T-cell (primary cell): ENCODE measurements around the gene CELA2B. TPM values are rescaled to one million over a fixed set of nuclear protein-coding genes. Genes with fewer than 3 reads are reported as not detected.
"Not testable (repeated sequence)": the region's sequence is repeated elsewhere in the genome, so short reads cannot be mapped to it uniquely, and the experiment has no call there.

ENCODE experiments used
- ATAC-seq, 4 experiments: fragments of 200-7000 bp in 3 of 4; fragments of 150-1000 bp in 1 of 4; cut with Tn5 transposase; replicated peaks in 1 of 4; 1 replicate in 3 of 4; 2 replicates in 1 of 4; pipeline ENCODE4 v1.10.0; 2021; ENCODE audit warnings: moderate library complexity in 3 of 4, mild to moderate bottlenecking in 2 of 4, moderate number of reproducible peaks in 1 of 4
- CTCF ChIA-PET, 2 donors: fragments of 300-600 bp; sonication (Branson Sonifier 250); formaldehyde crosslinking; loops; one replicate each; lab custom pipeline; 2022; ENCODE audit warnings: antibody characterized with exemption in 2 of 2; lab: Charles Lee
- POLR2A ChIA-PET, 2 donors: fragments of 300-600 bp; sonication (Branson Sonifier 250); formaldehyde crosslinking; loops; one replicate each; lab custom pipeline; 2022; ENCODE audit warnings: antibody characterized with exemption in 2 of 2; lab: Charles Lee
- DNase-seq, 35 experiments: peaks; one replicate each; pipeline versions ENCODE4 v3.0.0 to v3.0.0-alpha.2; 2013 to 2023
- H3K27ac ChIP-seq: one replicate; pipeline ENCODE4 v1.5.1; 2013; ENCODE audit warnings: low read length
- H3K27me3 ChIP-seq, 2 experiments: replicated peaks in 1 of 2; 1 replicate in 1 of 2; 2 replicates in 1 of 2; pipeline versions ENCODE4 v1.6.1 to v1.7.0; 2013; ENCODE audit warnings: low read length in 1 of 2, mixed read lengths in 1 of 2; ENCODE audit not compliant: control insufficient read depth in 2 of 2, insufficient read depth in 2 of 2; ENCODE audit errors: extremely low read depth in 1 of 2
- H3K36me3 ChIP-seq, 2 donors: 1 replicate in 1 of 2; 2 replicates in 1 of 2; pipeline versions ENCODE4 v1.6.1 to v1.7.0; 2013; ENCODE audit warnings: low read length in 1 of 2; ENCODE audit not compliant: control insufficient read depth in 2 of 2, insufficient read depth in 1 of 2; ENCODE audit errors: extremely low read depth in 1 of 2
- H3K4me1 ChIP-seq, 2 experiments: 1 replicate in 1 of 2; 2 replicates in 1 of 2; pipeline versions ENCODE4 v1.6.1 to v1.7.0; 2013; ENCODE audit warnings: low read length in 2 of 2, mixed read lengths in 1 of 2; ENCODE audit not compliant: insufficient read depth in 2 of 2, control insufficient read depth in 1 of 2; ENCODE audit errors: extremely low read depth in 1 of 2
- H3K4me3 ChIP-seq, 2 donors: 1 replicate in 1 of 2; 2 replicates in 1 of 2; pipeline versions ENCODE4 v1.5.1 to v1.7.0; 2013; ENCODE audit warnings: mild to moderate bottlenecking in 2 of 2, low read length in 1 of 2, moderate library complexity in 1 of 2; ENCODE audit not compliant: control insufficient read depth in 1 of 2; ENCODE audit errors: extremely low read depth in 1 of 2
- H3K9me3 ChIP-seq: 2 replicates; pipeline ENCODE4 v1.7.0; 2013
- H3K27ac Mint-ChIP-seq, 2 donors: one replicate each; pipeline ENCODE4 v1.8.0; 2020 to 2021; ENCODE audit warnings: mild to moderate bottlenecking in 2 of 2, mixed read lengths in 2 of 2
- H3K27me3 Mint-ChIP-seq, 2 donors: one replicate each; pipeline ENCODE4 v1.8.0; 2021 to 2022; ENCODE audit warnings: mixed read lengths in 2 of 2
- H3K36me3 Mint-ChIP-seq: one replicate; pipeline ENCODE4 v1.8.0; 2021; ENCODE audit warnings: mixed read lengths
- H3K4me1 Mint-ChIP-seq, 3 donors: one replicate each; pipeline ENCODE4 v1.8.0; 2020 to 2022; ENCODE audit warnings: mixed read lengths in 3 of 3, mild to moderate bottlenecking in 1 of 3
- H3K4me3 Mint-ChIP-seq, 3 donors: one replicate each; pipeline ENCODE4 v1.8.0; 2020 to 2022; ENCODE audit warnings: mild to moderate bottlenecking in 3 of 3, mixed read lengths in 3 of 3, moderate library complexity in 3 of 3
- H3K9me3 Mint-ChIP-seq, 3 donors: one replicate each; pipeline ENCODE4 v1.8.0; 2020 to 2022; ENCODE audit warnings: mixed read lengths in 3 of 3
- WGBS: methylation state at CpG from one replicate; pipeline ENCODE4 v1.1.5; 2013; ENCODE audit warnings: missing lambda C conversion rate; ENCODE audit not compliant: insufficient coverage; 5-methylcytosine and 5-hydroxymethylcytosine counted together
- total RNA-seq, 35 experiments: library from RNA in 6 of 35; stranded (reverse) in 6 of 35; fragments of 120-200 nt in 1 of 35; gene quantifications; one replicate each; pipeline versions ENCODE4 v1.2.1 to v1.2.4 and lab custom pipeline; 2013 to 2026

Gene CELA2B
- total RNA-seq, 5 donors from 2014 or later (not counting 1 experiment from before 2014, with no cell fraction given) = 0.30 to 0.41 TPM; not detected in 3

DNA sequence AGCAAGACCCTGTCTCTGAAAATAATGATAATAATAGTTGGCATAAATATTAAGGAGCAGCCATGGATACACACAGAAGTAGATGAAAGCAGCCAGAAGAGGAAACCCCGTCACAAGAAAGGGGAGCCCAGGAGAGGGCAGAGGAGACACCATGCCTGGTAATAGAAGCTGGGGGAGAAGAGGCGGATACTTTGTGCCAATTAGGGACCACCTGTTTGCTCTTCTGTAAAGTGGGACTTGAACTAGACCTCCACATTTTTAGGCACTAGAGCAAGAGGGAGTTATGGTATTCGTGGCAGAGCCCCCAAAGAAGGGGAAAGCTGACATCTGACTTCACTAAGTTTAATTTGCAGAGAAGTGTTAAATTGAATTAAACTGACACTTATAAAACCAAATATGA, 12.5 kb downstream of the CELA2B start:
- WGBS = 70% methylated on average over 2 of the region's 3 CpGs
- H3K4me3 Mint-ChIP-seq = no peak overlapping the region
- ATAC-seq (no peak), DNase-seq (no peak)
- no peaks in the 10 kb centered on the region for H3K4me1 ChIP-seq
- H3K9me3 ChIP-seq = no peaks in the 10 kb centered on the region
- H3K27me3 Mint-ChIP-seq = no peaks in the 10 kb centered on the region
- H3K27ac Mint-ChIP-seq = no peak overlapping the region
- no peaks in the 10 kb centered on the region for H3K9me3 Mint-ChIP-seq
- ChIA-PET POLR2A (no interaction called here), CTCF (no interaction called here)
- no peak overlapping the region for H3K4me3 ChIP-seq
- no peak overlapping the region for H3K27ac ChIP-seq
- H3K36me3 ChIP-seq = peaks cover 5 to 7% of the 10 kb centered on the region in 2 donors
- H3K36me3 Mint-ChIP-seq = peaks cover 43% of the 10 kb centered on the region
- H3K4me1 Mint-ChIP-seq = peaks cover 0 to 3% (median 0%) of the 10 kb centered on the region in 3 donors
- H3K27me3 ChIP-seq = no peaks in the 10 kb centered on the region

DNA sequence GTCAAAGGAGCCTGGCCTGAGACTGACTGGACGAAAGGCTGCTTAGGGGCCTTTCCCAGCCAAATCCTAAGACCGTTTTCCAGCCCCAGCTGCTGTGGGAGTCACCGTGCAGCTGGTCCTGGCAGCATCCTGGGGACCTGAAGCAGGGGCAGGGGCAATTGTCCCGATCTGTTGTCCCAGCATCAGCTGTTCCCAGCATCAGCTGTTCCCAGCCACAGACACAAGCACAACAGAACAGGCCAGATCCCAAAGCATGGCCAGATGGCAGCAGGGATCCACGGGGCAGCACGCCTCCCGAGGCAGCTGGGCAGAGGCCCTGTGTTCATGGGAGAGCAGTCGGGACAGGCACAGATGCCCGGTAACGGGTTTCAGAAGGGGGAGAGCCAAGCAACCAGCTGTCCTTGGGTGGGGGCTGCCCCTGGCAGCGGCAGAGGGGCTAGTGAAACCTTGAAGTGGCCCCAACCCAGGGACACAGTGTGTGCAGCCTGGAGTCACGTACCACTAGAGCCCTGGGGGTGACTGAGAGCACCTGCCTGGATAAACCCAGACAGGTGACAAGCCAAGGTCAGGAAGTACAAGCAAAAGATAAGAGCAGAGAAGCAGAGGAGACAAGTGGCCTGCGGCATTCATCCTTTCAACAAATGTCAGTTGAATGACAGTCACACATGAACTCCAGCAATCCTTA, 13.3 kb downstream of the CELA2B start:
- Histone ChIP-seq H3K4me3 (no peak overlapping the region), H3K27ac (no peak overlapping the region), H3K27me3 (no peaks in the 10 kb centered on the region), H3K4me1 (no peaks in the 10 kb centered on the region), H3K36me3 (peaks cover 5 to 12% of the 10 kb centered on the region in 2 donors), H3K9me3 (no peaks in the 10 kb centered on the region)
- WGBS = 86% methylated on average over 12 of the region's 13 CpGs
- POLR2A ChIA-PET = no interaction called here
- Mint-ChIP-seq H3K4me1 (peaks cover 0 to 3% (median 0%) of the 10 kb centered on the region in 3 donors), H3K27me3 (no peaks in the 10 kb centered on the region), H3K9me3 (no peaks in the 10 kb centered on the region), H3K36me3 (peaks cover 46% of the 10 kb centered on the region), H3K4me3 (no peak overlapping the region), H3K27ac (no peak overlapping the region)
- ATAC-seq (no peak), DNase-seq (no peak)
- CTCF ChIA-PET = no interaction called here

DNA sequence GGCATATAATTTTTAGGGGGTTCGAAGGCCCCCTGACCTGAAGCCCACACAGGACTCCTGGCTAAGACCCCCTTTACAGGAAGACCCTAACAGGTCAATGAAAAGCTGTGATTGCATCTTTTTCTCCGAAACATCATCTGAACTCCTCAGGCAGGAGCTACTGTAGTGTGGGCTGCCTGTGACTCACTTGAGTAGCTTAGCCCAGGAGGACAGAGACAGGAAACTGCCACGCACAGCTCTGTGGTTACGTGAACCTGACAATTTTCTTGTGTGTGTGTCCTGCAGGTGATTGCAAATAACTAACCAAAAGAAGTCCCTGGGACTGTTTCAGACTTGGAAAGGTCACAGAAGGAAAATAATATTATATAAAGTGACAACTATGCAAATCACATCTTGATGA, 15.1 kb downstream of the CELA2B start:
- peaks cover 9 to 18% of the 10 kb centered on the region in 2 donors for H3K36me3 ChIP-seq
- WGBS = 0% methylated on average over 1 of the region's 4 CpGs
- H3K4me1 ChIP-seq, H3K9me3 Mint-ChIP-seq, DNase-seq, H3K27me3 ChIP-seq, H3K27ac ChIP-seq, H3K4me1 Mint-ChIP-seq, H3K27ac Mint-ChIP-seq, H3K9me3 ChIP-seq, H3K4me3 ChIP-seq, H3K4me3 Mint-ChIP-seq, CTCF ChIA-PET, H3K27me3 Mint-ChIP-seq, POLR2A ChIA-PET: not testable (repeated sequence)
- ATAC-seq = peak in 1 of 4 experiments; percentile 42
- peaks cover 53% of the 10 kb centered on the region for H3K36me3 Mint-ChIP-seq

DNA sequence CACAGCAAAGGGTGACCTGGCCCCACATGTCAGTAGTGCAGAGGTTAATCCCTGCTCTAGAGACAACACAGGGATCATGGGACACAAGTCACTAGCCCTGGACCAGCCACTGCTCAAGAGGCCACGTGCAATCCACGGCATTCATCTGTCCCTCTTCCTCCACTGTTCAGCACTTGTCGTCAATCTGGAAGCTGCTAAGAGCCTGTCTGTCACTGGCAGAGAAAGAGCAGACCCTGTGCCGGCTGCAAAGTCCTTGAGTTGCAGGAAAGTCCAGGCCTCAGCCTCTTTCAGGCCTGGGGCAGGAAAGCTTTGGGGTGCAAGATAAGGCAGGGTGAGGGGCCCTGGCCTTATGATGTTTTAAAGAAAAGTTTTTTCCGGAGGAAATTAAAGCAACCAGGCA, 16.7 kb downstream of the CELA2B start:
- peaks cover 48% of the 10 kb centered on the region for H3K36me3 Mint-ChIP-seq
- CTCF ChIA-PET = no interaction called here

DNA sequence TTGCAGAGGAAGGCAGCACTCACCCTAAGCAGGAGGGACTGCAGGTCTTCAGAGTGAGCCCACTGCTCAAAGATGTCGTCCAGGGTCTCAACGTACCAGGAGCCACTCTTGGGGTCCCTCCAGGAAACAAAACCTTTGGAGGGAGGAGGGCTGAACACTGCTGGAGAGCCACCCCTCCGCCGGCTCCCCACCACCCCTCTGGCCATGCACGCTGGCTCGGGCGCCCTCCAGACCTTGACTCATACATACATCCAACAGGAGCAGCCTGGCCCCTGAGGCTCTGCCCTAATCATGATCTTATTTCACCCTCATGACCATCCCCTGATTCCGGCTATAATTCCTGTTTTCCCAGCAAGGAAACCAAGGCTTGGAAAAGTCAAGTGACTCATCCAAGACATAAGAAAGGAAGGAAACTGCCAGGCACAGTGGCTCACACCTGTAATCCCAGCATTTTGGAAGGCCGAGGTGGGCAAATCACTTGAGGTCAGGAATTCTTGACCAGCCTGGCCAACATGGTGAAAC, 18.0 kb downstream of the CELA2B start:
- no peaks in the 10 kb centered on the region for H3K9me3 Mint-ChIP-seq
- Histone ChIP-seq H3K9me3 (no peaks in the 10 kb centered on the region), H3K4me1 (no peaks in the 10 kb centered on the region), H3K4me3 (no peak overlapping the region), H3K36me3 (peaks cover 9 to 18% of the 10 kb centered on the region in 2 donors), H3K27me3 (no peaks in the 10 kb centered on the region), H3K27ac (no peak overlapping the region)
- H3K36me3 Mint-ChIP-seq = peaks cover 53% of the 10 kb centered on the region
- ChIA-PET POLR2A (no interaction called here), CTCF (no interaction called here)
- H3K4me3 Mint-ChIP-seq = no peak overlapping the region
- ATAC-seq (no peak), DNase-seq (no peak)
- H3K4me1 Mint-ChIP-seq = peaks cover 0 to 3% (median 0%) of the 10 kb centered on the region in 3 donors
- 95% methylated on average over 6 of the region's 9 CpGs for WGBS
- H3K27ac Mint-ChIP-seq = no peak overlapping the region
- H3K27me3 Mint-ChIP-seq = no peaks in the 10 kb centered on the region

More for the DNA sequence above, 16.7 kb downstream of the CELA2B start:
- no peaks in the 10 kb centered on the region for H3K9me3 Mint-ChIP-seq
- POLR2A ChIA-PET = no interaction called here
- Histone ChIP-seq H3K27me3 (no peaks in the 10 kb centered on the region), H3K4me3 (no peak overlapping the region), H3K27ac (no peak overlapping the region), H3K4me1 (no peaks in the 10 kb centered on the region), H3K9me3 (no peaks in the 10 kb centered on the region), H3K36me3 (peaks cover 9 to 18% of the 10 kb centered on the region in 2 donors)
- H3K27ac Mint-ChIP-seq = no peak overlapping the region
- 100% methylated on average over 1 of the region's 5 CpGs for WGBS
- no peak for ATAC-seq
- H3K4me1 Mint-ChIP-seq = peaks cover 0 to 3% (median 0%) of the 10 kb centered on the region in 3 donors
- no peak overlapping the region for H3K4me3 Mint-ChIP-seq
- no peaks in the 10 kb centered on the region for H3K27me3 Mint-ChIP-seq
- DNase-seq = no peak

DNA sequence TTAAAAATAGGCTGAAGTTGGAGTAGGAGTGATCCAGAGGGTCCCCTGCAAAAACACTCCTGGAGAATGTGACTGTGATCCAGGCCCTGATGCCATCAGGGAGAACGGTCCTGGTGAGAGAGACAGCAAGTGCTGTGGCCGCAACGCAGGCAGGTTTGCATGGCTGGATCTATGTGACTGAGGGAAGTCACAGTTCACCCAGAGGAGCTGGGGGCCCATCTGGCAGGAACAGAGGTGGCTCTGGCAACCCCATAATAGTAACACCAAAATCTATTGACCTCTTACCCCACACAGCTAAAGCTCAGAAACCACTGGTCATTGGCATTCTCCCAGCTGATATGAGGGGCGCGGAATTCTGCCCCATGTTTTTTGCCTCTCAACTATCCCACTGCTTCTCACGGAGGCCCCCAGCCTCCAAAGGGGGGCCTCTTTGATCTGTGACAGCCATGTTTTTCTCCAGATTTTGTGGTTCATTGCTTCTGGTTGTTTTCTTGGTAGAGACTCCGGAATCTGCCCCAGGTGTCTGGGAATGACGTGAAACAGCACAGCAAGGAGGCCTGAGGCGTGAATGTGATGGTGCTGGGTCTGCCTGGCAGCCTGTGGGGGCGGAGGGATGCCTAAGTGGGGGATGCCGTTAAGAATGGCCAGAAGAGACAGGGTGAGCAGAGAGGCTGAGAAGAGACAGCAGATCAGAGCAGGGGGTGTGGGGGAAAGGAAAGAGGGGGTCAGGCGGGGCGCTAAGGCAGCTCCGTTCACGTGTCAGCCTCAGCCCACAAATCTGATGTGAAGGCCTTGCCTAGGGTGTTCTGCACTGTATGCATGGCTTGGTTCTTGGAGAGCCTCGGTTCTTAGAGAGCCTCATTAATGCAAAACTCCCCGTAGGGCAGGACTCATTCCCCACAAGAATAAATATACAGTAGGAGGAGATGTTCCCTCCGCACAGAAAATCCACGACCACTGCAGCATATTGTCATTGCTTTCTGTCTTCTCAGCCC, 24.6 kb downstream of the CELA2B start:
- no peaks in the 10 kb centered on the region for H3K9me3 Mint-ChIP-seq
- H3K27me3 ChIP-seq = no peaks in the 10 kb centered on the region
- POLR2A ChIA-PET = no interaction called here
- H3K27ac Mint-ChIP-seq = no peak overlapping the region
- H3K4me1 ChIP-seq = no peaks in the 10 kb centered on the region
- H3K4me3 Mint-ChIP-seq = no peak overlapping the region
- H3K9me3 ChIP-seq = no peaks in the 10 kb centered on the region
- ATAC-seq = no peak
- no peaks in the 10 kb centered on the region for H3K27me3 Mint-ChIP-seq
- no peak for DNase-seq
- WGBS = 97% methylated on average over 10 of the region's 19 CpGs
- CTCF ChIA-PET = no interaction called here
- peaks cover 5 to 23% of the 10 kb centered on the region in 2 donors for H3K36me3 ChIP-seq
- no peaks in the 10 kb centered on the region for H3K4me1 Mint-ChIP-seq
- H3K4me3 ChIP-seq = no peak overlapping the region
- no peak overlapping the region for H3K27ac ChIP-seq
- peaks cover 33% of the 10 kb centered on the region for H3K36me3 Mint-ChIP-seq
